ENCODE results near the gene RTN4. TPM values are rescaled to one million over a fixed set of nuclear protein-coding genes. Genes with fewer than 3 reads are reported as not detected.

The RTN4 gene
- total and polyA plus RNA-seq, 7 donors, result 168 to 542 (median 289) TPM

DNA sequence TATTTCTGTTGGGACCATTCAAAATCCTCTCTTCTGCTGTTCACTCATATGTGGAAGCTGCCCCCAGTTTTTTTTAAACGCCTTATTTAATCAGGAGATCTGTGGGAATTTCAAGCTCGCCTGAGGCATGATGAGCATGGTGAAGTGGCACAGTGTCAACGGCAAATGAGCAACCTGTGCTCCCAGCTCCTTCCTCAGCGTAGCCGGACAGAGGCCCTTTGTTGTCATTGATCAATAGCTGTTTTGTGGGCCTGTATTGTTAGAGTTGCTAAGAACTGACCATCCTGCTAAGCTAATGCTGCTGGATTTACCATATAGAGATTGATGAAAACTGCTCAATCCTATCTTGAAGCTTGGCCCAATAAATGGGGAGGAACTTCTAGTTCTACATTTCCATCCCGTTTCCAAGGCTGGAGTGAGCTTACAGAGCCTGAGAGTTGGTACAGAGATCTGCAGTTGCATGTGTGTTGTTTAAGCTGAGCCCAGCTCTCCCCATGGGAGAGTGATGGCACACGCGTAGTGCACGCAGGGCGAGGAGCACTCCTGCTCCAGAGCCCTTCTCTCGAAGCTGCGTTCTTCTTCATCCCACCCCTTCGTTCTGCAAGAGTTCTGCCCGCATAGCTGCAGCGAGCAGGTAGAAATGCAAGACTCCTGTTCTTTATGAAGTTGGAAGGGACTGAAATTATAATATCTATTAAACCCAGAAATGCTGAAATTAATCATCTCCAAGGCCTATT is 108.8 kb downstream of the RTN4 start:
- Histone ChIP-seq H3K9me3 (peaks cover 16% of the 10 kb centered on the region), H3K27ac (no peak overlapping the region), H3K4me3 (no peak overlapping the region), H3K36me3 (ENCODE audit: insufficient read depth in 1 of 2, low read depth in 1 of 2) (no peaks in the 10 kb centered on the region), H3K27me3 (ENCODE audit: insufficient read depth in 3 of 3, low read length in 2 of 3) (no peaks in the 10 kb centered on the region), H3K4me1 (peaks cover 11% of the 10 kb centered on the region)
- DNase-seq (no peak), ATAC-seq (no peak)
- intact Hi-C loops (cut with DNase I), result no loop called here
- WGBS, 3 donors, result 88 to 91% (median 91%) methylated on average over 15 of the region's 15 CpGs
- TF ChIP-seq, protein P1, sequence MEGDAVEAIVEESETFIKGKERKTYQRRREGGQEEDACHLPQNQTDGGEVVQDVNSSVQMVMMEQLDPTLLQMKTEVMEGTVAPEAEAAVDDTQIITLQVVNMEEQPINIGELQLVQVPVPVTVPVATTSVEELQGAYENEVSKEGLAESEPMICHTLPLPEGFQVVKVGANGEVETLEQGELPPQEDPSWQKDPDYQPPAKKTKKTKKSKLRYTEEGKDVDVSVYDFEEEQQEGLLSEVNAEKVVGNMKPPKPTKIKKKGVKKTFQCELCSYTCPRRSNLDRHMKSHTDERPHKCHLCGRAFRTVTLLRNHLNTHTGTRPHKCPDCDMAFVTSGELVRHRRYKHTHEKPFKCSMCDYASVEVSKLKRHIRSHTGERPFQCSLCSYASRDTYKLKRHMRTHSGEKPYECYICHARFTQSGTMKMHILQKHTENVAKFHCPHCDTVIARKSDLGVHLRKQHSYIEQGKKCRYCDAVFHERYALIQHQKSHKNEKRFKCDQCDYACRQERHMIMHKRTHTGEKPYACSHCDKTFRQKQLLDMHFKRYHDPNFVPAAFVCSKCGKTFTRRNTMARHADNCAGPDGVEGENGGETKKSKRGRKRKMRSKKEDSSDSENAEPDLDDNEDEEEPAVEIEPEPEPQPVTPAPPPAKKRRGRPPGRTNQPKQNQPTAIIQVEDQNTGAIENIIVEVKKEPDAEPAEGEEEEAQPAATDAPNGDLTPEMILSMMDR (IDR thresholded peaks at IDR 0.05), result no peak

DNA sequence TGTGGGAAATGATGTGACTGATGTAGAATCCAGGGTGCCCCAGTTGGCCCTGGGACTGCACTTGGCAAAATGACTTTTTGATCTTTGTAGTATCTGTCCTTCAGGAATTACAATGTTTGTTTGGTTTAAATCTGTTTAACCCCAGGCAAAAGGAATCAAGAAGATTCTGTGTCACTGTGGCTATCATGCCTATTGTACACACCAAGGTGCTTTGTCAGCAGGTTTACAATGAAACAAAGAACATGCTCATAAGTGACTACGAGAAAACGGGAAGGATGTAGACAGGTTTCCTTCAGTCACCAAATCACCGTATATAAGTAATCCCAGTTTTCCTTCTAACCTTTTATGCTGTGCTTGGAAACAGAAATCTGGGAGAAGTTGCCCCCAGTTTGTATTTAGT is 109.5 kb downstream of the RTN4 start:
- Histone ChIP-seq H3K36me3 (ENCODE audit: insufficient read depth in 1 of 2, low read depth in 1 of 2) (no peaks in the 10 kb centered on the region), H3K27ac (no peak overlapping the region), H3K4me3 (no peak overlapping the region), H3K27me3 (ENCODE audit: insufficient read depth in 3 of 3, low read length in 2 of 3) (no peaks in the 10 kb centered on the region), H3K4me1 (peaks cover 4% of the 10 kb centered on the region), H3K9me3 (peaks cover 16% of the 10 kb centered on the region)
- DNase-seq (no peak), ATAC-seq (no peak)
- TF ChIP-seq, protein P1 (IDR thresholded peaks at IDR 0.05), result no peak
- 57 to 71% (median 59%) methylated on average over 3 of the region's 3 CpGs for WGBS, 3 donors
- intact Hi-C loops (cut with DNase I), result no loop called here

DNA sequence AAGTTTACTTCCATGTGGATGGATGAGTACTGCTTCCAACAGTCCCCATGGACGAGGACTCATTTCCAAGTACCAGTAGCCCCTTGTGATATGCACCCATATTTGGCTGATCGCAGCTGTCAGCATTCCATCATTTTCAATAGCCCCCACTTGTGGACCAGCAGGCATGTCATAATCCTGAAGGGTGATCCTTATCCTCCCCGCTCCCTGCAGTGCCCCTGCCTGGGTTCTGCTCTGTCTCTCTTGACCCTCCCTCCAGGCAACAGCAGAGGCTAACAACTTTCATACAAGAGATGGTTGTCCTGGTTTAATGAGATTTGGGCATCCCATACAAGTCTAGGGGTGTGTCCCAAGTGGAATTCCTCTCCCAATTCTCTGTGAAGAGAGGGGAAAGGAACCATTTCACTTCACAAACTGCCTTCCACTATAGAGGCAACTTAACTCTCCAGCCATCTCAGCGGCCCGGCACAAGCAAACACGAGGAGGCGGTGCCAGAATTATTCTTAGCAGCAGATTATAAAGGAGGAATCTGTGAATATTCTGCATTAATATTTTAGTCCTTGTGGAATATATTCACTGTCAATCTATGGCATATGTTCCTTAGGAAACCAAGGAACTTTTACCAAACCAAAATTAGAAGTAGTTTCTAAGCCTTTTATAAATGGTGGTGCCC is 110.7 kb downstream of the RTN4 start:
- DNase-seq (no peak), ATAC-seq (no peak)
- WGBS, 3 donors, result 73 to 80% (median 73%) methylated on average over 7 of the region's 7 CpGs
- Histone ChIP-seq H3K9me3 (peaks cover 16% of the 10 kb centered on the region), H3K27ac (no peak overlapping the region), H3K4me1 (no peaks in the 10 kb centered on the region), H3K36me3 (ENCODE audit: insufficient read depth in 1 of 2, low read depth in 1 of 2) (no peaks in the 10 kb centered on the region), H3K4me3 (no peak overlapping the region), H3K27me3 (ENCODE audit: insufficient read depth in 3 of 3, low read length in 2 of 3) (no peaks in the 10 kb centered on the region)
- intact Hi-C loops (cut with DNase I), result no loop called here
- TF ChIP-seq, protein P1 (IDR thresholded peaks at IDR 0.05), result no peak

DNA sequence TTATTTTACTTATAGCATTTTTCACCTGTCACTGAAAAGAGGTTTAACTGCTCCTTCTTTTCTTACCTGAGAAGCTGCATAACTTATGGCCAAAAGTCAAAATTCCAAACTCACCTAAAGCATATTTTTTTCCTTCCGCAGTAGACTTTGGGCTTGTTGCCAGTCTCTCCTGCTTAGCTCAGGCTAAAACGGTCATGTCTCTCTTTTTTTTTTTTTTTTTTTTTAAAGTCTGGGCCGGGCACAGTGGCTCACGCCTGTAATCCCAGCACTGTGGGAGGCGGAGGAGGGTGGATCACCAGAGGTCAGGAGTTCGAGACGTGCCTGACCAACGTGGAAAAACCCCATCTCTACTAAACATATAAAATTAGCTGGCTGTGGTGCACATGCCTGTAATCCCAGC is 113.5 kb downstream of the RTN4 start:
- ATAC-seq (no peak), DNase-seq (no peak)
- TF ChIP-seq, protein P1 (IDR thresholded peaks at IDR 0.05), result no peak
- Histone ChIP-seq H3K4me3 (no peak overlapping the region), H3K9me3 (peaks cover 16% of the 10 kb centered on the region), H3K36me3 (ENCODE audit: insufficient read depth in 1 of 2, low read depth in 1 of 2) (no peaks in the 10 kb centered on the region), H3K27me3 (ENCODE audit: insufficient read depth in 3 of 3, low read length in 2 of 3) (no peaks in the 10 kb centered on the region), H3K4me1 (no peaks in the 10 kb centered on the region), H3K27ac (no peak overlapping the region)
- intact Hi-C loops (cut with DNase I), result no loop called here
- WGBS, 3 donors, result 63 to 70% (median 70%) methylated on average over 8 of the region's 8 CpGs
